ENCODE data around the gene NT5DC4.

DNA sequence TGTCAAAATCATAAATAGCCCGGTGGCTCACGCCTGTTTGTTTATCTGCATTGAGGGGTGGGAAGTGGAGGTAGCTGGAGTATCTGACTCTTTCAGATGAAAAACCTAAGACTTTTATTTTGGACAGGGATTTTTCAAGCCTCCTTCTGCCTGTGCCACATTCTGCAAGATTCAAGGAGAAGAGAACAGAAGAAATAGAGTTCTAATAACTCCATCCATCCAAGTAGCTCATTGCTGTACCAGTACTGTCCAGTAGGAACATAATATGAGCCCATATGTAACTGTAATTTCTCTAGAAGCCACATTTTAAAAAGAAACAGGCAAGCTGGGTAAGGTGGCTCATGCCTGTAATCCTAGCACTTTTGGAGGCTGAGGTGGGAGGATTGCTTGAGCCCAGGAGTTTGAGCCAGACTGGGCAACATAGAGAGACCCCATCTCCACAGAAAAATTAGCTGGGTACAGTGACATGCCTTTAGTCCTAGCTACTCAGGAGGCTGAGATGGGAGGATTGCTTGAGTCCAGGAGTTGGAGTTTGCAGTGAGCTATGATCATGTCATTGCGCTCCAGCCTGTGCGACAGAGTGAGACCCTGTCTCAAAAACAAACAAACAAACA, 35.4 kb upstream of the NT5DC4 start:
- TF ChIP-seq CTCF (IDR thresholded peaks at IDR 0.05) (no peak), POLR2A (IDR thresholded peaks at IDR 0.05) (no peak)

All from body of pancreas (tissue), 4 donors.